ENCODE data around the gene EDA. TPM values are rescaled to one million over a fixed set of nuclear protein-coding genes. Genes with fewer than 3 reads are reported as not detected.

EDA gene
- 0.08 TPM in 1 of 2 replicates, not detected in the other for total RNA-seq (2014; rRNA removed; shearing (Covaris generic))

DNA sequence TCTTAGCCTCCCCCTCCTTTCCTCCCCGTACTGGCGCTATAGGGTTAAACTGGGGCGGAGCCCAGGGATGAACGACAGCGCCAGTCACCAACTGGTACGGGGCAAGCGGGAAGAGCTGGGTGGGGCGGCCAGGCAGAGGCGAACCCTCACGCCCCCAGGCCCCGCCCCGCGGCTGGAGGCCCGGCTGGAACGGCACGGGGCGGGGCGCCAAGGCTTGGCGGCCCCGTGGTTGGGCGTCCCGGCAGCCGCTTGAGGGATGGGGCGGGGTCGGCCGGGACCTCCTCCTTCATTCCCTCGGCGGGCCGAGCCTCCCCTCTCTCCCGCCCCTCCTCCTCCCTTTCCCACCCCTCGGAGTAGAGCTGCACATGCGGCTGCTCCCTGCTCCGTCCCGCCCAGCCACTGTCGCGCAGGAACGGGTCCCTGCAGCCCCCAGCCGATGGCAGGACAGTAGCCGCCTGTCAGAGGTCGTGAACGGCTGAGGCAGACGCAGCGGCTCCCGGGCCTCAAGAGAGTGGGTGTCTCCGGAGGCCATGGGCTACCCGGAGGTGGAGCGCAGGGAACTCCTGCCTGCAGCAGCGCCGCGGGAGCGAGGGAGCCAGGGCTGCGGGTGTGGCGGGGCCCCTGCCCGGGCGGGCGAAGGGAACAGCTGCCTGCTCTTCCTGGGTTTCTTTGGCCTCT lies at the start of gene EDA:
Gene EDA (plus strand): TSS at position 335 of the 678 bp plus-strand sequence.

DNA sequence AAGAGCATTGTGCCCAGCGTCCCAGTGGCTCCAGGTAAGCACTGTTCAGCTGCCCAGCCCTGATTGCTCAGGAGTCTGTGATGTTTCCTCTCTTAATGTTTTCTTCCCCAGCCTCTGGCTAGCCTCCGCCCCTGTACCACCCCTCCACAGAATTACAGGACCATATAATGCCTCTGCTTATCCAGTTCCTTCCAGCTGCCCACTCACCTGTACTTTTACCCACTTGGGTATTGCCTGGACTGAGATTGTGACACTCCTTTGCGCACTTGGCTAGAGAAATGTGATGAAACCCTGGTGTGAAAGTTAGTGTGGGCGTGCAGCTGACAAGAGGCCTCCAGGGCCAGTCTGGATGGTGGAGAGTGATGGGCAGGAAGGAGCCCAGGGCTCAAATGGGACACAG lies 434.0 kb downstream of the EDA start, which contains the start of gene AWAT2:
Gene AWAT2 (minus strand): TSS at position 14 of the 400 bp plus-strand sequence. CDS start 6 bp downstream, at position 8.

DNA sequence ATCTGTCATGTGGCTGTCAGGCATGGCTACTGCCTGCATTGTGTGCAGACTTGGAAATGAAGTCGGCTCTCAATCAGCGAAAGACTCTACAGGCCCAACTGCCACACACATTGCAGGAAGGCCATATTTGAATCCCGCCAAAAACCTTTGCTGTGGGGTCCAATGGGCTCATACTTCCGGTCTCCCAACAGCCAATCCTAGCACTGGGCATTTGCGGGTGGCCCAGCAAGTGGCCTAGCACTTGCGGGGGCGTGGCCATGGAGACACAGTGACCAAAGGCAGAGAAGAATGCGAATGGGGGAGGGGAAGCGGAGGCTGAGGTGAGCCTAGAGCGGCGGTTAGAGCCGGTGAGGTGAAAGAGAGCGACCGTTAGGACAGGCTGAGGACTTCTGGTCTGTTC lies 446.2 kb downstream of the EDA start, which contains the start of gene OTUD6A:
Gene OTUD6A (plus strand): TSS at position 382 of the 400 bp plus-strand sequence. CDS start 68 bp downstream, outside the sequence.

Small RNA genes lying within 50 kb of the gene (small RNA-seq; reads per million reads assigned to genes)
- not detected for gene MIR676
- 0.54 reads per million, percentile 29 among the genes with 10 or more reads in this experiment for gene RF00012

Other genes with a start within 250 kb of the EDA start
- 0.27 and 0.41 TPM in 2 replicates for gene NALF2, start 111.8 kb upstream of the EDA start, total RNA-seq (2014; rRNA removed; shearing (Covaris generic))

Data from A375 (cell line).